K562 (cell line): ENCODE data around the gene NR0B2. TPM values are rescaled to one million over a fixed set of nuclear protein-coding genes. Genes with fewer than 3 reads are reported as not detected.
"Not testable (repeated sequence)": the region's sequence is repeated elsewhere in the genome, so short reads cannot be mapped to it uniquely, and the experiment has no call there.

Source experiments
- ATAC-seq: fragments of 200-7000 bp; cut with Tn5 transposase; 3 replicates; pipeline ENCODE4 v1.9.1; 2020; ENCODE audit warnings: moderate library complexity
- BruUV-seq: library from RNA; stranded (reverse); fragments of 400-500 nt; replicated peaks from 2 replicates; lab custom pipeline; 2021; lab: Mats Ljungman, UMichigan
- CTCF ChIA-PET: fragments of 300-600 bp; formaldehyde crosslinking; extraction: SDS; loops from one replicate; lab custom pipeline; 2021; ENCODE audit warnings: low intra/inter-chr PET ratio; lab: Yijun Ruan, JAX
- POLR2A ChIA-PET: fragments of 300-600, 350-650 bp; sonication (Branson Sonifier 250); formaldehyde crosslinking; extraction: SDS; loops from one replicate; lab custom pipeline; 2021; ENCODE audit warnings: antibody characterized with exemption, inconsistent platforms; lab: Yijun Ruan, JAX
- DNase-seq, 4 experiments: peaks; one replicate each; pipeline versions ENCODE4 v3.0.0 to v3.0.0-alpha.2; 2011 to 2018; ENCODE audit warnings: low spot score in 3 of 4, mixed read lengths in 3 of 4; ENCODE audit errors: extremely low read depth in 1 of 4
- FAIRE-seq: peaks from 2 replicates; lab custom pipeline; 2011; peaks lifted over from hg19 to GRCh38; lab: Jason Lieb, UNC
- H2AFZ ChIP-seq: 2 replicates; pipeline ENCODE4 v1.6.0; 2011; ENCODE audit warnings: low read depth, low read length, control low read depth, inconsistent platforms
- H3K27ac ChIP-seq: fragments of 200-600 bp; 3 replicates; pipeline ENCODE4 v1.8.0; 2011; ENCODE audit warnings: low read depth, mild to moderate bottlenecking, control low read depth, inconsistent platforms, low read length, moderate library complexity, mixed read lengths; ENCODE audit errors: extremely low read depth
- H3K27me3 ChIP-seq, 2 experiments: fragments of 300-600 bp in 1 of 2; 2 replicates in 1 of 2; 3 replicates in 1 of 2; pipeline versions ENCODE4 v1.6.0 to v1.8.0; 2011; ENCODE audit warnings: inconsistent platforms in 2 of 2, low read length in 2 of 2, mild to moderate bottlenecking in 1 of 2, mixed read lengths in 1 of 2, moderate library complexity in 1 of 2; ENCODE audit not compliant: control insufficient read depth in 2 of 2, insufficient read depth in 2 of 2
- H3K36me3 ChIP-seq: fragments of 300-600 bp; 3 replicates; pipeline ENCODE4 v1.8.0; 2011; ENCODE audit warnings: mild to moderate bottlenecking, low read length, inconsistent platforms; ENCODE audit not compliant: control insufficient read depth, insufficient read depth
- H3K4me1 ChIP-seq, 2 experiments: fragments of 200-600 bp in 1 of 2; replicated peaks in 1 of 2; 2 replicates in 1 of 2; 3 replicates in 1 of 2; pipeline versions ENCODE4 v1.5.1 to v1.8.0; 2011; ENCODE audit warnings: inconsistent platforms in 2 of 2, low read length in 2 of 2, mild to moderate bottlenecking in 1 of 2, mixed read lengths in 1 of 2, moderate library complexity in 1 of 2; ENCODE audit not compliant: control insufficient read depth in 2 of 2, insufficient read depth in 2 of 2
- H3K4me2 ChIP-seq: 2 replicates; pipeline ENCODE4 v1.6.1; 2011; ENCODE audit warnings: low read length, control low read depth, inconsistent platforms, mixed read lengths; ENCODE audit not compliant: insufficient read depth
- H3K4me3 ChIP-seq: fragments of 200-600 bp; sonication (generic), shearing (Covaris generic); 2 replicates; pipeline ENCODE4 v1.5.1; 2016; ENCODE audit warnings: control low read depth, inconsistent platforms
- H3K79me2 ChIP-seq: fragments of 200-600 bp; 3 replicates; pipeline ENCODE4 v1.8.0; 2011; ENCODE audit warnings: low read length, inconsistent platforms; ENCODE audit not compliant: control insufficient read depth, insufficient read depth
- H3K9ac ChIP-seq, 2 experiments: 2 replicates each; pipeline versions ENCODE4 v1.6.0 to v1.6.1; 2011; ENCODE audit warnings: low read depth in 2 of 2, low read length in 2 of 2, control low read depth in 1 of 2, inconsistent platforms in 1 of 2, mild to moderate bottlenecking in 1 of 2, mixed read lengths in 1 of 2; ENCODE audit not compliant: insufficient read depth in 1 of 2
- H3K9me1 ChIP-seq: one replicate; pipeline ENCODE4 v1.6.0; 2011; ENCODE audit warnings: inconsistent platforms, mild to moderate bottlenecking, low read length, moderate library complexity; ENCODE audit not compliant: control insufficient read depth, insufficient read depth
- H3K9me3 ChIP-seq: replicated peaks from 2 replicates; pipeline ENCODE4 v1.5.1; 2011; ENCODE audit warnings: low read depth, low read length, inconsistent platforms; ENCODE audit not compliant: control insufficient read depth, insufficient read depth
- H4K20me1 ChIP-seq: replicated peaks from 2 replicates; pipeline ENCODE4 v1.6.1; 2011; ENCODE audit warnings: low read length, inconsistent platforms, mixed read lengths; ENCODE audit not compliant: control insufficient read depth, insufficient read depth
- CEBPG ChIP-seq, 3 experiments: fragments of 200-800 bp in 1 of 3; sonication (Bioruptor generic) in 1 of 3; sonication (generic) in 1 of 3; formaldehyde crosslinking in 1 of 3; IDR thresholded peaks in 2 of 3; conservative IDR thresholded peaks in 1 of 3; 2 replicates each; pipeline versions ENCODE4 v1.6.1 to v1.8.0; 2016 to 2022; ENCODE audit warnings: missing compliant biosample characterization in 2 of 3, missing genetic modification characterization in 2 of 3, mild to moderate bottlenecking in 1 of 3, missing genetic modification reagents in 1 of 3
- RBFOX2 ChIP-seq: fragments of 200-400 bp; formaldehyde crosslinking; IDR thresholded peaks from 2 replicates; pipeline ENCODE4 v1.6.1; 2017; ENCODE audit warnings: low read depth, mild to moderate bottlenecking, low read length, moderate library complexity
- ZNF121 ChIP-seq: sonication (generic); formaldehyde crosslinking; conservative IDR thresholded peaks from 2 replicates; pipeline ENCODE4 v1.8.0; 2022; ENCODE audit warnings: missing genetic modification reagents
- WGBS: fragments of 100-300 bp; shearing (Covaris generic); methylation state at CpG from one replicate; pipeline ENCODE4 v1.1.6; 2016; ENCODE audit warnings: low coverage, mixed read lengths; ENCODE audit not compliant: insufficient coverage; ENCODE audit errors: missing lambda C conversion rate; 5-methylcytosine and 5-hydroxymethylcytosine counted together
- in situ Hi-C: fragments of 300-500 bp; cut with MboI; formaldehyde crosslinking; loops from 4 replicates; pipeline ENCODE4 v1.15.0; 2018; ENCODE audit warnings: inconsistent platforms, mixed read lengths
- intact Hi-C: fragments of 100-400 bp; cut with micrococcal nuclease; formaldehyde crosslinking; loops from 2 replicates; pipeline ENCODE4 v1.14.2; 2022
- polyA plus RNA-seq, 8 experiments: library from polyadenylated mRNA; depleted of rRNA in 4 of 8; stranded (reverse) in 5 of 8; unstranded in 3 of 8; fragments of >200 nt; fragmentation: Nextera tagmentation in 2 of 8; fragmentation: Illumina TruSeq in 1 of 8; extraction: Ambion mirVana in 2 of 8; extraction: Trizol in 1 of 8; gene quantifications; 2 replicates each; pipeline versions ENCODE4 v1.2.1 to v1.2.3, GENCODE V29; 2011 to 2014; ENCODE audit warnings: inconsistent platforms in 1 of 8, missing spikeins in 1 of 8
- total RNA-seq, 7 experiments: library from RNA; depleted of rRNA in 6 of 7; stranded (reverse); fragments of >200 nt in 6 of 7; fragmentation: Illumina TruSeq in 2 of 7; extraction: Trizol in 2 of 7; gene quantifications; 2 replicates each; pipeline versions ENCODE4 v1.2.1 to v1.2.3, GENCODE V29; 2011 to 2021; ENCODE audit warnings: low replicate concordance in 1 of 7
- TF ChIP-seq, protein P1 (sequence below), 2 experiments: fragments of 450-650 bp in 1 of 2; sonication (generic) in 1 of 2; formaldehyde crosslinking in 1 of 2; IDR thresholded peaks in 1 of 2; conservative IDR thresholded peaks in 1 of 2; 2 replicates each; pipeline versions ENCODE4 v1.6.1 to v1.8.1; 2016 to 2023; ENCODE audit warnings: mild to moderate bottlenecking in 2 of 2, moderate library complexity in 2 of 2, inconsistent platforms in 1 of 2, missing genetic modification reagents in 1 of 2

NR0B2 gene
- total and polyA plus RNA-seq, 9 of the 15 experiments (the other 6 are each of a cell fraction or from before 2014, with no cell fraction given), result not detected

DNA sequence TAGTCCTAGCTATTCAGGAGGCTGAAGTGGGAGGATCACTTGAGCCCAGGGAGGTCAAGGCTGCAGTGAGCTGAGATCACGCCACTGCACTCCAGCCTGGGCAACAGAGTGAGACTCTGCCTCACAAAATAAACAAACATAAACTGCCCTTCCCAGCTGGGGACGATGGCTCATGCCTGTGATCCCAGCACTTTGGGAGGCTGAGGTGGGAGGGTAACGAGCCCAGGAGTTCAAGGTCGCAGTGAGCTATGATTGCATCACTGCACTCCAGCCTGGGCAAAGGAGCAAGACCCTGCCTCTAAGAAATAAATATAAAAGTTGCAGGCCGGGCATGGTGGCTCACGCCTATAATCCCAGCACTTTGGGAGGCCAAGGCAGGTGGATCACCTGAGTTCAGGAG, 32.2 kb downstream of the NR0B2 start:
- FAIRE-seq, in situ Hi-C loops: not testable (repeated sequence)
- peaks cover 92% of the 10 kb centered on the region for H3K36me3 ChIP-seq

More for the DNA sequence above, 32.2 kb downstream of the NR0B2 start:
- intact Hi-C loops; H3K27me3 ChIP-seq; DNase-seq; H3K9ac ChIP-seq; H3K27ac ChIP-seq; H4K20me1 ChIP-seq; H3K9me1 ChIP-seq; H3K79me2 ChIP-seq; CTCF ChIA-PET; H3K4me3 ChIP-seq; H3K4me2 ChIP-seq; ATAC-seq; H2AFZ ChIP-seq; BruUV-seq; H3K9me3 ChIP-seq; H3K4me1 ChIP-seq; TF ChIP-seq CEBPG (tag; conservative IDR thresholded peaks at IDR 0.05 in 1 of 2, IDR thresholded peaks at IDR 0.05 in 1 of 2): not testable (repeated sequence)
- POLR2A ChIA-PET, result interaction anchor here (0.6 to 12.0 kb wide), 8 partner anchors 9 to 322 kb away, joined by 3 to 110 read pairs (median 4); partner anchors contain the start of genes GPATCH3 and GPN2
- TF ChIP-seq RBFOX2, result peak; percentile 38; the same call in 1 of the 2 replicates
- TF ChIP-seq, protein P1, sequence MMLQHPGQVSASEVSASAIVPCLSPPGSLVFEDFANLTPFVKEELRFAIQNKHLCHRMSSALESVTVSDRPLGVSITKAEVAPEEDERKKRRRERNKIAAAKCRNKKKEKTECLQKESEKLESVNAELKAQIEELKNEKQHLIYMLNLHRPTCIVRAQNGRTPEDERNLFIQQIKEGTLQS (IDR thresholded peaks at IDR 0.05), result peak; percentile 44
- TF ChIP-seq, protein P1 (CRISPR knock-in tag; conservative IDR thresholded peaks at IDR 0.05), result not testable (repeated sequence)
- TF ChIP-seq CEBPG (CRISPR knock-in tag; IDR thresholded peaks at IDR 0.05), result 0 out of 2 replicates have a peak, but pooled peaks have one; percentile 19
- TF ChIP-seq ZNF121 (CRISPR knock-in tag), result peak; percentile 73; the same call in 1 of the 2 replicates
- WGBS, result 82% methylated on average over 6 of the region's 6 CpGs
